Right lobe of liver (tissue), 4 donors: ENCODE data around the gene ZNF438.

Source experiments
- CTCF ChIP-seq, 4 donors: fragments of 200-600 bp in 3 of 4; fragments of 450-650 bp in 1 of 4; IDR thresholded peaks; one replicate each; pipeline versions ENCODE4 v1.5.1 to v1.8.0; 2016 to 2022; ENCODE audit warnings: antibody characterized with exemption in 4 of 4, mild to moderate bottlenecking in 2 of 4
- POLR2A ChIP-seq: fragments of 450-650 bp; IDR thresholded peaks from one replicate; pipeline ENCODE4 v1.6.1; 2017; ENCODE audit warnings: antibody characterized with exemption, mild to moderate bottlenecking
- donor health status: DM: no; HTN: no; CAD: no.
- donor health status: DM: no; HTN: no; CAD: no.
- donor health status: DM: no; HTN: yes; CAD: no.

GRCh38 chr10:30861976-30862375 is 169.7 kb downstream of the ZNF438 start:
- TF ChIP-seq CTCF (IDR thresholded peaks at IDR 0.05): no peak
- TF ChIP-seq POLR2A: no peak
